HepG2 (cell line): ENCODE results near the gene FGF2. TPM values are rescaled to one million over a fixed set of nuclear protein-coding genes. Genes with fewer than 3 reads are reported as not detected.

ENCODE experiments used
- ATAC-seq: fragments of 200-7000 bp; cut with Tn5 transposase; 3 replicates; pipeline ENCODE4 v1.9.1; 2020; ENCODE audit warnings: mild to moderate bottlenecking, moderate library complexity
- BruUV-seq: library from RNA; stranded (reverse); fragments of 400-500 nt; replicated peaks from 2 replicates; lab custom pipeline; 2021; lab: Mats Ljungman, UMichigan
- CTCF ChIA-PET: fragments of 300-600 bp; formaldehyde crosslinking; extraction: SDS; loops from one replicate; lab custom pipeline; 2021; ENCODE audit warnings: low total read pairs, inconsistent platforms, low intra/inter-chr PET ratio; lab: Yijun Ruan, JAX
- POLR2A ChIA-PET: fragments of 350-600 bp; sonication (Branson Sonifier 250); formaldehyde crosslinking; loops from one replicate; lab custom pipeline; 2020; ENCODE audit warnings: antibody characterized with exemption, inconsistent platforms; lab: Yijun Ruan, JAX
- DNase-seq: peaks from one replicate; pipeline ENCODE4 v3.0.0-alpha.2; 2015; ENCODE audit warnings: low spot score
- FAIRE-seq: peaks from 3 replicates; lab custom pipeline; 2011; peaks lifted over from hg19 to GRCh38; lab: Jason Lieb, UNC
- H2AFZ ChIP-seq: one replicate; pipeline ENCODE4 v1.6.1; 2011; ENCODE audit warnings: low read length, inconsistent platforms
- H3K27ac ChIP-seq: fragments of 300-600 bp; 3 replicates; pipeline ENCODE4 v1.8.0; 2011; ENCODE audit warnings: mixed run types, mild to moderate bottlenecking, mixed read lengths, low read length, inconsistent platforms; ENCODE audit not compliant: insufficient read depth; ENCODE audit errors: extremely low read length
- H3K27me3 ChIP-seq, 2 experiments: fragments of 200-600 bp in 1 of 2; 2 replicates in 1 of 2; 3 replicates in 1 of 2; pipeline versions ENCODE4 v1.6.0 to v1.8.0; 2011; ENCODE audit warnings: low read length in 2 of 2, mild to moderate bottlenecking in 2 of 2, moderate library complexity in 2 of 2, inconsistent platforms in 1 of 2; ENCODE audit not compliant: insufficient read depth in 2 of 2, control insufficient read depth in 1 of 2
- H3K36me3 ChIP-seq, 2 experiments: fragments of 200-600 bp in 1 of 2; replicated peaks in 1 of 2; 2 replicates in 1 of 2; 3 replicates in 1 of 2; pipeline versions ENCODE4 v1.5.1 to v1.8.0; 2011; ENCODE audit warnings: low read length in 2 of 2, inconsistent platforms in 1 of 2; ENCODE audit not compliant: insufficient read depth in 2 of 2, control insufficient read depth in 1 of 2
- H3K4me1 ChIP-seq: 2 replicates; pipeline ENCODE4 v1.5.1; 2012; ENCODE audit warnings: low read length, inconsistent platforms; ENCODE audit not compliant: insufficient read depth
- H3K4me2 ChIP-seq: 2 replicates; pipeline ENCODE4 v1.6.0; 2011; ENCODE audit warnings: low read depth, low read length, inconsistent platforms
- H3K4me3 ChIP-seq, 3 experiments: fragments of 200-600 bp in 1 of 3; sonication (generic), shearing (Covaris generic) in 1 of 3; replicated peaks in 1 of 3; 2 replicates each; pipeline ENCODE4 v1.5.1; 2011 to 2016; ENCODE audit warnings: low read length in 3 of 3, inconsistent platforms in 2 of 3, low read depth in 2 of 3, mild to moderate bottlenecking in 2 of 3, control low read depth in 1 of 3, mixed read lengths in 1 of 3; ENCODE audit not compliant: insufficient read depth in 1 of 3
- H3K79me2 ChIP-seq: one replicate; pipeline ENCODE4 v1.6.1; 2011; ENCODE audit warnings: low read length, inconsistent platforms; ENCODE audit not compliant: insufficient read depth
- H3K9ac ChIP-seq: 2 replicates; pipeline ENCODE4 v1.6.0; 2011; ENCODE audit warnings: mild to moderate bottlenecking, low read depth, low read length, inconsistent platforms; ENCODE audit not compliant: insufficient read depth
- H3K9me3 ChIP-seq: 2 replicates; pipeline ENCODE4 v1.5.1; 2012; ENCODE audit warnings: mild to moderate bottlenecking, low read length
- H4K20me1 ChIP-seq: 2 replicates; pipeline ENCODE4 v1.6.0; 2011; ENCODE audit warnings: inconsistent platforms, mild to moderate bottlenecking, low read length, moderate library complexity; ENCODE audit not compliant: insufficient read depth
- FOXM1 ChIP-seq: sonication (generic); formaldehyde crosslinking; IDR thresholded peaks from 2 replicates; pipeline ENCODE4 v1.5.0; 2020; ENCODE audit warnings: missing genetic modification reagents
- SNRNP70 ChIP-seq: fragments of 200-400 bp; formaldehyde crosslinking; IDR thresholded peaks from 2 replicates; pipeline ENCODE4 v1.6.1; 2017; ENCODE audit warnings: mild to moderate bottlenecking, low read depth, low read length, moderate library complexity
- STAT5B ChIP-seq: sonication (generic); formaldehyde crosslinking; IDR thresholded peaks from 2 replicates; pipeline ENCODE4 v1.4.0; 2020; ENCODE audit warnings: missing genetic modification reagents
- WGBS: methylation state at CpG from one replicate; pipeline ENCODE4 v1.1.6; 2017; ENCODE audit warnings: low lambda C conversion rate; 5-methylcytosine and 5-hydroxymethylcytosine counted together
- in situ Hi-C: cut with HindIII; loops from 2 replicates; pipeline ENCODE4 v1.10.0; 2017; ENCODE audit warnings: low pct_unique_long_range_greater_than_20kb; ENCODE audit not compliant: extremely low pct_ligation_motif_present
- intact Hi-C: fragments of 100-400 bp; cut with micrococcal nuclease; formaldehyde crosslinking; loops from one replicate; pipeline ENCODE4 v1.10.0; 2022; ENCODE audit not compliant: unreplicated experiment
- polyA plus RNA-seq, 8 experiments: library from polyadenylated mRNA; depleted of rRNA in 3 of 8; stranded (reverse) in 7 of 8; unstranded in 1 of 8; fragments of >200 nt; fragmentation: Illumina TruSeq in 4 of 8; extraction: Trizol in 4 of 8; gene quantifications; 2 replicates each; pipeline versions ENCODE4 v1.2.1 to v1.2.3, GENCODE V29; 2011 to 2016; ENCODE audit warnings: low read depth in 4 of 8, missing spikeins in 1 of 8, mixed read lengths in 1 of 8; ENCODE audit not compliant: insufficient read depth in 1 of 8
- total RNA-seq, 5 experiments: library from RNA; depleted of rRNA; stranded (reverse); fragments of >200 nt; fragmentation: Illumina TruSeq; extraction: Trizol; gene quantifications; 2 replicates each; pipeline ENCODE4 v1.2.3, GENCODE V29; 2016; ENCODE audit warnings: low read depth in 1 of 5
- TF ChIP-seq, protein P1 (sequence below): sonication (generic); formaldehyde crosslinking; IDR thresholded peaks from 2 replicates; pipeline ENCODE4 v1.4.0; 2020; ENCODE audit warnings: mild to moderate bottlenecking, missing genetic modification reagents
- TF ChIP-seq, protein P2 (sequence below): sonication (generic); formaldehyde crosslinking; IDR thresholded peaks from 2 replicates; pipeline ENCODE4 v1.5.1; 2020; ENCODE audit warnings: mild to moderate bottlenecking, missing genetic modification reagents, borderline replicate concordance
- TF ChIP-seq, protein P3 (sequence below): IDR thresholded peaks from 2 replicates; pipeline ENCODE4 v1.6.1; 2018; ENCODE audit warnings: missing genetic modification reagents, mild to moderate bottlenecking, missing compliant biosample characterization
- TF ChIP-seq, protein P4 (sequence below): sonication (generic); formaldehyde crosslinking; IDR thresholded peaks from 2 replicates; pipeline ENCODE4 v1.5.0; 2020; ENCODE audit warnings: missing genetic modification reagents
- TF ChIP-seq, protein P5 (sequence below): sonication (generic); formaldehyde crosslinking; IDR thresholded peaks from 2 replicates; pipeline ENCODE4 v1.8.0; 2022; ENCODE audit warnings: missing genetic modification reagents, low read depth, mild to moderate bottlenecking, borderline replicate concordance

The FGF2 gene
- total and polyA plus RNA-seq, 2 of the 13 experiments (the other 11 are each of a cell fraction or from before 2014, with no cell fraction given): 0.01 to 0.02 TPM

DNA sequence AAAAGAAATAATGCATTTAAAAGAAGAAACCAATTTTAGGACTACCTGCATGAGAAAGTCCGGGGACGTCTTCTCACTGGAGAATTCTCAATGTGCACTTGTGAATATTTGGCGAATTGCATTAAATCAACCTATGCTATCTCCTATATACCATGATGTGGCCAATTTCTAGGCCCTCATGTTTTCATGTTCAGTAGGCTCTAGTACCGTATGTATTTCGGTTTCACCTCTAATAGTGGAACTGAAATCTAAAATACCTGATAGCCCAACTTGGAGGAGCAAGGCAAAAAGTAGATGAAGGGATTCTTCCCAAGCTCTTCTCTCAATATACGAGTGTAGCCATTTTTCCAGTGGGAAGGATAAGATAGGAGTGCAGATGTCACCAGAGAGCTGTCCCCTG lies 11.4 kb upstream of the FGF2 start:
- Histone ChIP-seq H3K27ac (no peak overlapping the region), H3K79me2 (no peaks in the 10 kb centered on the region), H3K9me3 (no peaks in the 10 kb centered on the region), H3K4me2 (no peak overlapping the region), H4K20me1 (no peaks in the 10 kb centered on the region), H3K27me3 (0 out of 5 replicates have a peak, but pooled peaks cover 0 to 1% of the 10 kb centered on the region in 2 experiments), H3K4me3 (no peak overlapping the region), H2AFZ (no peak overlapping the region), H3K4me1 (no peaks in the 10 kb centered on the region), H3K9ac (no peak overlapping the region), H3K36me3 (no peaks in the 10 kb centered on the region)
- in situ Hi-C loops (no loop called here), intact Hi-C loops (no loop called here)
- DNase-seq (no peak), ATAC-seq (no peak), FAIRE-seq (no peak)
- WGBS: 62% methylated on average over 6 of the region's 6 CpGs
- ChIA-PET CTCF (no interaction called here), POLR2A (no interaction called here)
- no TSS peak for BruUV-seq
- TF ChIP-seq, protein P1, sequence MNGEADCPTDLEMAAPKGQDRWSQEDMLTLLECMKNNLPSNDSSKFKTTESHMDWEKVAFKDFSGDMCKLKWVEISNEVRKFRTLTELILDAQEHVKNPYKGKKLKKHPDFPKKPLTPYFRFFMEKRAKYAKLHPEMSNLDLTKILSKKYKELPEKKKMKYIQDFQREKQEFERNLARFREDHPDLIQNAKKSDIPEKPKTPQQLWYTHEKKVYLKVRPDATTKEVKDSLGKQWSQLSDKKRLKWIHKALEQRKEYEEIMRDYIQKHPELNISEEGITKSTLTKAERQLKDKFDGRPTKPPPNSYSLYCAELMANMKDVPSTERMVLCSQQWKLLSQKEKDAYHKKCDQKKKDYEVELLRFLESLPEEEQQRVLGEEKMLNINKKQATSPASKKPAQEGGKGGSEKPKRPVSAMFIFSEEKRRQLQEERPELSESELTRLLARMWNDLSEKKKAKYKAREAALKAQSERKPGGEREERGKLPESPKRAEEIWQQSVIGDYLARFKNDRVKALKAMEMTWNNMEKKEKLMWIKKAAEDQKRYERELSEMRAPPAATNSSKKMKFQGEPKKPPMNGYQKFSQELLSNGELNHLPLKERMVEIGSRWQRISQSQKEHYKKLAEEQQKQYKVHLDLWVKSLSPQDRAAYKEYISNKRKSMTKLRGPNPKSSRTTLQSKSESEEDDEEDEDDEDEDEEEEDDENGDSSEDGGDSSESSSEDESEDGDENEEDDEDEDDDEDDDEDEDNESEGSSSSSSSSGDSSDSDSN (CRISPR knock-in tag): no peak
- TF ChIP-seq, protein P2, sequence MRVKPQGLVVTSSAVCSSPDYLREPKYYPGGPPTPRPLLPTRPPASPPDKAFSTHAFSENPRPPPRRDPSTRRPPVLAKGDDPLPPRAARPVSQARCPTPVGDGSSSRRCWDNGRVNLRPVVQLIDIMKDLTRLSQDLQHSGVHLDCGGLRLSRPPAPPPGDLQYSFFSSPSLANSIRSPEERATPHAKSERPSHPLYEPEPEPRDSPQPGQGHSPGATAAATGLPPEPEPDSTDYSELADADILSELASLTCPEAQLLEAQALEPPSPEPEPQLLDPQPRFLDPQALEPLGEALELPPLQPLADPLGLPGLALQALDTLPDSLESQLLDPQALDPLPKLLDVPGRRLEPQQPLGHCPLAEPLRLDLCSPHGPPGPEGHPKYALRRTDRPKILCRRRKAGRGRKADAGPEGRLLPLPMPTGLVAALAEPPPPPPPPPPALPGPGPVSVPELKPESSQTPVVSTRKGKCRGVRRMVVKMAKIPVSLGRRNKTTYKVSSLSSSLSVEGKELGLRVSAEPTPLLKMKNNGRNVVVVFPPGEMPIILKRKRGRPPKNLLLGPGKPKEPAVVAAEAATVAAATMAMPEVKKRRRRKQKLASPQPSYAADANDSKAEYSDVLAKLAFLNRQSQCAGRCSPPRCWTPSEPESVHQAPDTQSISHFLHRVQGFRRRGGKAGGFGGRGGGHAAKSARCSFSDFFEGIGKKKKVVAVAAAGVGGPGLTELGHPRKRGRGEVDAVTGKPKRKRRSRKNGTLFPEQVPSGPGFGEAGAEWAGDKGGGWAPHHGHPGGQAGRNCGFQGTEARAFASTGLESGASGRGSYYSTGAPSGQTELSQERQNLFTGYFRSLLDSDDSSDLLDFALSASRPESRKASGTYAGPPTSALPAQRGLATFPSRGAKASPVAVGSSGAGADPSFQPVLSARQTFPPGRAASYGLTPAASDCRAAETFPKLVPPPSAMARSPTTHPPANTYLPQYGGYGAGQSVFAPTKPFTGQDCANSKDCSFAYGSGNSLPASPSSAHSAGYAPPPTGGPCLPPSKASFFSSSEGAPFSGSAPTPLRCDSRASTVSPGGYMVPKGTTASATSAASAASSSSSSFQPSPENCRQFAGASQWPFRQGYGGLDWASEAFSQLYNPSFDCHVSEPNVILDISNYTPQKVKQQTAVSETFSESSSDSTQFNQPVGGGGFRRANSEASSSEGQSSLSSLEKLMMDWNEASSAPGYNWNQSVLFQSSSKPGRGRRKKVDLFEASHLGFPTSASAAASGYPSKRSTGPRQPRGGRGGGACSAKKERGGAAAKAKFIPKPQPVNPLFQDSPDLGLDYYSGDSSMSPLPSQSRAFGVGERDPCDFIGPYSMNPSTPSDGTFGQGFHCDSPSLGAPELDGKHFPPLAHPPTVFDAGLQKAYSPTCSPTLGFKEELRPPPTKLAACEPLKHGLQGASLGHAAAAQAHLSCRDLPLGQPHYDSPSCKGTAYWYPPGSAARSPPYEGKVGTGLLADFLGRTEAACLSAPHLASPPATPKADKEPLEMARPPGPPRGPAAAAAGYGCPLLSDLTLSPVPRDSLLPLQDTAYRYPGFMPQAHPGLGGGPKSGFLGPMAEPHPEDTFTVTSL (CRISPR knock-in tag): no peak
- TF ChIP-seq SNRNP70 (no peak), STAT5B (CRISPR knock-in tag) (no peak), FOXM1 (CRISPR knock-in tag) (no peak)
- TF ChIP-seq, protein P3, sequence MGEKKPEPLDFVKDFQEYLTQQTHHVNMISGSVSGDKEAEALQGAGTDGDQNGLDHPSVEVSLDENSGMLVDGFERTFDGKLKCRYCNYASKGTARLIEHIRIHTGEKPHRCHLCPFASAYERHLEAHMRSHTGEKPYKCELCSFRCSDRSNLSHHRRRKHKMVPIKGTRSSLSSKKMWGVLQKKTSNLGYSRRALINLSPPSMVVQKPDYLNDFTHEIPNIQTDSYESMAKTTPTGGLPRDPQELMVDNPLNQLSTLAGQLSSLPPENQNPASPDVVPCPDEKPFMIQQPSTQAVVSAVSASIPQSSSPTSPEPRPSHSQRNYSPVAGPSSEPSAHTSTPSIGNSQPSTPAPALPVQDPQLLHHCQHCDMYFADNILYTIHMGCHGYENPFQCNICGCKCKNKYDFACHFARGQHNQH: no peak
- TF ChIP-seq, protein P4, sequence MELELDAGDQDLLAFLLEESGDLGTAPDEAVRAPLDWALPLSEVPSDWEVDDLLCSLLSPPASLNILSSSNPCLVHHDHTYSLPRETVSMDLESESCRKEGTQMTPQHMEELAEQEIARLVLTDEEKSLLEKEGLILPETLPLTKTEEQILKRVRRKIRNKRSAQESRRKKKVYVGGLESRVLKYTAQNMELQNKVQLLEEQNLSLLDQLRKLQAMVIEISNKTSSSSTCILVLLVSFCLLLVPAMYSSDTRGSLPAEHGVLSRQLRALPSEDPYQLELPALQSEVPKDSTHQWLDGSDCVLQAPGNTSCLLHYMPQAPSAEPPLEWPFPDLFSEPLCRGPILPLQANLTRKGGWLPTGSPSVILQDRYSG (CRISPR knock-in tag): no peak
- TF ChIP-seq, protein P5, sequence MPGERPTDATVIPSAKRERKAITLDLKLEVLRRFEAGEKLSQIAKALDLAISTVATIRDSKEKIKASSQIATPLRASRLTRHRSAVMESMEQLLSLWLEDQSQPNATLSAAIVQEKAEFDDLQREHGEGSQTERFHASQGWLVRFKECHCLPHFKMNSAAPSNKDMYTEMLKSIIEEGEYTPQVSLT (CRISPR knock-in tag): no peak
